OCI-LY3 (cell line): Measurements from ENCODE around the gene IRF6.

Source experiments
- H2AFZ ChIP-seq: fragments of 200-600, 300-600 bp; shearing (Covaris generic); 2 replicates; pipeline ENCODE4 v1.6.0; 2014; ENCODE audit warnings: antibody characterized with exemption, low read depth, low read length
- H3K27ac ChIP-seq: fragments of 200-600, 300-600 bp; sonication (generic); 2 replicates; pipeline ENCODE4 v1.5.1; 2014; ENCODE audit warnings: mild to moderate bottlenecking, low read length, moderate library complexity, mixed read lengths
- H3K27me3 ChIP-seq: fragments of 200-600, 300-600 bp; sonication (generic); 2 replicates; pipeline ENCODE4 v1.6.1; 2014; ENCODE audit warnings: low read depth, low read length, mixed read lengths
- H3K36me3 ChIP-seq: fragments of 200-600, 300-600 bp; sonication (generic); replicated peaks from 2 replicates; pipeline ENCODE3; 2014; ENCODE audit warnings: low read depth, low read length, mixed read lengths
- H3K4me1 ChIP-seq: fragments of 300-600, 200-600 bp; sonication (generic); 2 replicates; pipeline ENCODE4 v1.6.1; 2014; ENCODE audit warnings: low read length, mixed read lengths
- H3K4me2 ChIP-seq: fragments of 200-600, 300-600 bp; sonication (generic); 2 replicates; pipeline ENCODE4 v1.6.1; 2014; ENCODE audit warnings: low read length, mixed read lengths
- H3K4me3 ChIP-seq: fragments of 300-600, 200-600 bp; sonication (generic); 2 replicates; pipeline ENCODE4 v1.5.1; 2014; ENCODE audit warnings: antibody characterized with exemption, mild to moderate bottlenecking, low read length, moderate library complexity
- H3K79me2 ChIP-seq: fragments of 300-600, 200-600 bp; shearing (Covaris generic); 2 replicates; pipeline ENCODE4 v1.6.1; 2014; ENCODE audit warnings: mild to moderate bottlenecking, low read length, mixed read lengths
- H3K9ac ChIP-seq: fragments of 300-600, 200-600 bp; shearing (Covaris generic); 2 replicates; pipeline ENCODE4 v1.6.0; 2014; ENCODE audit warnings: mild to moderate bottlenecking, low read length, moderate library complexity
- H3K9me3 ChIP-seq: fragments of 200-600, 300-600 bp; shearing (Covaris generic); 2 replicates; pipeline ENCODE4 v1.6.1; 2014; ENCODE audit warnings: low read length, mixed read lengths; ENCODE audit not compliant: insufficient read depth
- H4K20me1 ChIP-seq: fragments of 200-600, 300-600 bp; sonication (generic); 2 replicates; pipeline ENCODE4 v1.6.1; 2016; ENCODE audit warnings: low read length, mixed read lengths; ENCODE audit not compliant: insufficient read depth
- CTCF ChIP-seq: fragments of 200-600, 300-600 bp; sonication (generic); IDR thresholded peaks from 2 replicates; pipeline ENCODE4 v1.5.1; 2014; ENCODE audit warnings: antibody characterized with exemption, low read length, low read depth
- EZH2phosphoT487 ChIP-seq: fragments of 200-600 bp; shearing (Covaris generic); IDR thresholded peaks from 2 replicates; pipeline ENCODE4 v1.6.1; 2018; ENCODE audit warnings: antibody characterized with exemption, mixed run types, low read depth

Gene IRF6

GRCh38 chr1:209736490-209737117 lies 69.3 kb downstream of the IRF6 start:
- no peak overlapping the region for H2AFZ ChIP-seq
- TF ChIP-seq CTCF: no peak
- no peak for TF ChIP-seq EZH2phosphoT487
- H3K4me1 ChIP-seq: peaks cover 29% of the 10 kb centered on the region
- no peaks in the 10 kb centered on the region for H4K20me1 ChIP-seq
- no peaks in the 10 kb centered on the region for H3K36me3 ChIP-seq
- H3K79me2 ChIP-seq: no peaks in the 10 kb centered on the region
- H3K9ac ChIP-seq: no peak overlapping the region
- no peaks in the 10 kb centered on the region for H3K27me3 ChIP-seq
- H3K4me3 ChIP-seq: no peak overlapping the region
- no peak overlapping the region for H3K27ac ChIP-seq
- no peaks in the 10 kb centered on the region for H3K9me3 ChIP-seq
- H3K4me2 ChIP-seq: peak overlapping the region; percentile 3; the same call in 1 of the 2 replicates
